ENCODE measurements around the gene PADI1. TPM values are rescaled to one million over a fixed set of nuclear protein-coding genes. Genes with fewer than 3 reads are reported as not detected.

The PADI1 gene
- total and polyA plus RNA-seq, 2 of the 8 experiments (the other 6 are each of a cell fraction or from before 2014, with no cell fraction given): 0.20 to 0.30 TPM

DNA sequence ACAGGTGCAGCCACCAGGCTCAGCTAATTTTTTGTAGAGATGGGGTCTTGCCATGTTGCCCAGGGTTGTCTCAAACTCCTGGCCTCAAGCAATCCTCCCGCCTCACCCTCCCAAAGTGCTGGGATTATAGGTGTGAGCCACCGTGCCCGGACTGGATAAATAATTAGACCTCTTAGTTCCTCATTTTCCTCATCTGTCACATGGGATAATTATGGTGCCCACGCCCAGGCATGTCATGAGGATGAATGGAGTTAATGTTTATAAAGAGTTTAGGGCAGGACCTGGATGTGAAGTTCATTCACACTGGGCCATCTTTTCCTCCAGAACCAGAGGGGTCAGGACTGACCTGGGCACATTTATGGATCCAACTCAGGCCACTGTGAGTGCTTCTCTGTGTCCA lies 67.7 kb downstream of the PADI1 start:
- H2BK5ac ChIP-seq (ENCODE audit: low read depth, low read length): no peak overlapping the region; the same call in 1 of the 2 replicates
- no peak overlapping the region for H3K4me2 ChIP-seq (ENCODE audit: insufficient read depth in 1 of 2, low read depth in 2 of 2, low read length in 2 of 2)
- DNase-seq (ENCODE audit: low read depth in 1 of 2, low spot score in 2 of 2): no peak
- H2BK120ac ChIP-seq (replicated peaks; ENCODE audit: low read depth, low read length): no peak overlapping the region
- no peak for FAIRE-seq
- no peak overlapping the region for H3K56ac ChIP-seq (replicated peaks; ENCODE audit: insufficient read length, low read depth, low read length)
- no peaks in the 10 kb centered on the region for H4K20me1 ChIP-seq (replicated peaks in 1 of 2; ENCODE audit: control insufficient read depth in 1 of 2, insufficient read depth in 2 of 2, low read length in 2 of 2)
- H3K23me2 ChIP-seq (ENCODE audit: low read depth, low read length): no peaks in the 10 kb centered on the region
- H2BK12ac ChIP-seq (ENCODE audit: low read depth, low read length): no peak overlapping the region; the same call in 1 of the 2 replicates
- WGBS, 2 experiments (ENCODE audit: extremely low coverage in 1 of 2, insufficient coverage in 1 of 2, insufficient read length in 1 of 2, insufficient replicate concordance in 2 of 2, low coverage in 1 of 2, low lambda C conversion rate in 2 of 2, missing lambda C conversion rate in 1 of 2): 94% methylated on average over 4 of the region's 4 CpGs; no CpG with 5 or more reads in 1 of the 2 experiments
- no peaks in the 10 kb centered on the region for H3K79me1 ChIP-seq (ENCODE audit: low read depth, low read length)
- TF ChIP-seq RAD21 (IDR thresholded peaks at IDR 0.05 in 1 of 2, conservative IDR thresholded peaks at IDR 0.05 in 1 of 2; ENCODE audit: low read depth in 2 of 2, low read length in 2 of 2) (no peak), SUZ12 (IDR thresholded peaks at IDR 0.05; ENCODE audit: low read length) (no peak), CBX5 (IDR thresholded peaks at IDR 0.05; ENCODE audit: low read depth, low read length) (no peak), EGR1 (IDR thresholded peaks at IDR 0.05; ENCODE audit: borderline replicate concordance, low read depth, low read length) (no peak), JUN (IDR thresholded peaks at IDR 0.05; ENCODE audit: low read depth, low read length) (no peak), SP4 (IDR thresholded peaks at IDR 0.05; ENCODE audit: low read length) (no peak), TEAD4 (IDR thresholded peaks at IDR 0.05; ENCODE audit: low read depth, low read length) (no peak), GTF2F1 (IDR thresholded peaks at IDR 0.05; ENCODE audit: borderline replicate concordance, low read depth, low read length) (no peak), SIRT6 (IDR thresholded peaks at IDR 0.05; ENCODE audit: low read length) (no peak)
- CTCF ChIA-PET (ENCODE audit: partially characterized antibody): interaction anchor here (0.5 to 3.7 kb wide), 19 partner anchors 8 to 268 kb away, joined by 3 to 31 read pairs (median 4); partner anchors contain the start of gene PADI2
- H2AFZ ChIP-seq (ENCODE audit: low read length): no peak overlapping the region
- no peaks in the 10 kb centered on the region for H3K36me3 ChIP-seq (ENCODE audit: control insufficient read depth in 2 of 4, insufficient read depth in 4 of 4, low read length in 3 of 4)
- H4K8ac ChIP-seq (ENCODE audit: extremely low read depth, insufficient read depth, low read length): no peak overlapping the region
- H4K91ac ChIP-seq (replicated peaks; ENCODE audit: insufficient read length, low read length): no peak overlapping the region
- no peak overlapping the region for H3K9ac ChIP-seq (replicated peaks in 1 of 4; ENCODE audit: extremely low read depth in 1 of 4, low read depth in 3 of 4, low read length in 3 of 4)
- no peak overlapping the region for H3K14ac ChIP-seq (ENCODE audit: insufficient read length)
- H3K18ac ChIP-seq (ENCODE audit: extremely low read depth, low read length): no peak overlapping the region
- no peak overlapping the region for H3K4me3 ChIP-seq (ENCODE audit: extremely low read depth in 1 of 4, insufficient read depth in 2 of 4, low read depth in 3 of 4, low read length in 4 of 4)
- no peaks in the 10 kb centered on the region; a peak in 1 of 7 replicates for H3K4me1 ChIP-seq (replicated peaks in 1 of 4; ENCODE audit: control insufficient read depth in 3 of 4, insufficient read depth in 4 of 4, low read length in 3 of 4)
- no peak overlapping the region for H3K23ac ChIP-seq (ENCODE audit: insufficient read length)
- H3K27ac ChIP-seq (ENCODE audit: low read depth, low read length): no peak overlapping the region
- H2BK15ac ChIP-seq (ENCODE audit: low read length): no peak overlapping the region
- H2AK5ac ChIP-seq (ENCODE audit: low read depth, low read length): no peak overlapping the region
- POLR2A ChIA-PET (ENCODE audit: partially characterized antibody): no interaction called here
- H3K79me2 ChIP-seq (ENCODE audit: control insufficient read depth in 1 of 2, insufficient read depth in 2 of 2, low read length in 2 of 2): no peaks in the 10 kb centered on the region
- H3K4ac ChIP-seq (replicated peaks; ENCODE audit: insufficient read length, low read depth, low read length): no peak overlapping the region
- no peaks in the 10 kb centered on the region for H3K27me3 ChIP-seq (replicated peaks in 1 of 4; ENCODE audit: control insufficient read depth in 3 of 4, extremely low read depth in 1 of 4, insufficient read depth in 3 of 4, low read length in 3 of 4)
- no peak overlapping the region for H4K5ac ChIP-seq (ENCODE audit: insufficient read length, low read depth, low read length)
- no peak overlapping the region for H2BK20ac ChIP-seq (ENCODE audit: low read length)
- H3K9me3 ChIP-seq (ENCODE audit: insufficient read depth in 2 of 2, low read depth in 1 of 2, low read length in 1 of 2): no peaks in the 10 kb centered on the region
